ENCODE measurements around the gene TRIP10. TPM values are rescaled to one million over a fixed set of nuclear protein-coding genes. Genes with fewer than 3 reads are reported as not detected.
A peak's percentile ranks its signal among the peaks of the same experiment; 100 is the strongest.

TRIP10 gene
- total and polyA plus RNA-seq, 10 of the 15 experiments (the other 5 are each of a cell fraction or from before 2014, with no cell fraction given): 0.79 to 54.5 (median 32.5) TPM

GRCh38 chr19:6794686-6795431, 55.4 kb downstream of the TRIP10 start:
- Histone ChIP-seq H4K20me1 (ENCODE audit: control insufficient read depth, insufficient read depth) (peaks cover 3% of the 10 kb centered on the region; the same call in 1 of the 2 replicates), H3K79me2 (ENCODE audit: control insufficient read depth, insufficient read depth, low read length) (peaks cover 62% of the 10 kb centered on the region), H3K27me3 (replicated peaks in 1 of 2; ENCODE audit: control insufficient read depth in 2 of 2, insufficient read depth in 2 of 2, low read length in 1 of 2) (no peaks in the 10 kb centered on the region), H3K36me3 (ENCODE audit: control insufficient read depth in 2 of 2, insufficient read depth in 2 of 2, low read length in 1 of 2) (peaks cover 5 to 6% of the 10 kb centered on the region in 2 experiments; a peak in 3 of 4 replicates), H3K27ac (ENCODE audit: control insufficient read depth, insufficient read depth) (no peak overlapping the region), H2AFZ (ENCODE audit: control insufficient read depth, low read depth, low read length) (no peak overlapping the region), H3K4me2 (ENCODE audit: control insufficient read depth, insufficient read depth) (no peak overlapping the region), H3K4me1 (ENCODE audit: control insufficient read depth, insufficient read depth, low read length) (peaks cover 5% of the 10 kb centered on the region; the same call in 1 of the 2 replicates), H3K9me3 (replicated peaks; ENCODE audit: control insufficient read depth, insufficient read depth, low read length) (peaks cover 2% of the 10 kb centered on the region; the same call in 1 of the 3 replicates), H3K9ac (ENCODE audit: control insufficient read depth, insufficient read depth, low read length) (no peak overlapping the region), H3K4me3 (no peak overlapping the region)
- ChIA-PET CTCF (no interaction called here), POLR2A (interaction anchor here (0.5 kb wide), 1 partner anchor 290 kb away, joined by 3 read pairs; no protein-coding TSS in a partner anchor), RAD21 (ENCODE audit: unreplicated experiment) (interaction anchor here (1.0 kb wide), 1 partner anchor 21 kb away, joined by 3 read pairs; no protein-coding TSS in a partner anchor), SMC1A (ENCODE audit: uncharacterized antibody, unreplicated experiment) (interaction anchor here (0.8 kb wide), 1 partner anchor 16 kb away, joined by 3 read pairs; no protein-coding TSS in a partner anchor)
- TF ChIP-seq MAX (IDR thresholded peaks at IDR 0.05; ENCODE audit: low read depth, low read length) (no peak), POLR2AphosphoS2 (IDR thresholded peaks at IDR 0.05; ENCODE audit: low read depth, low read length) (no peak), CBX5 (IDR thresholded peaks at IDR 0.05; ENCODE audit: low read depth) (no peak), SIX5 (IDR thresholded peaks at IDR 0.05; ENCODE audit: low read depth, low read length, severe bottlenecking) (peak; percentile 26), CHD1 (IDR thresholded peaks at IDR 0.05; ENCODE audit: low read depth, low read length) (no peak), YY1 (IDR thresholded peaks at IDR 0.05; ENCODE audit: low read depth, low read length) (peak; percentile 48)
- no peak for FAIRE-seq
- intact Hi-C loops (cut with micrococcal nuclease; ENCODE audit: unreplicated experiment) (no loop called here), in situ Hi-C loops (cut with MboI) (no loop called here)
- BruUV-seq (replicated peaks): TSS peak; percentile 10
- DNase-seq (ENCODE audit: low read depth, low spot score): no peak
- ATAC-seq: no peak
- WGBS (ENCODE audit: insufficient coverage, insufficient replicate concordance, low lambda C conversion rate, missing lambda C conversion rate): 98% methylated on average over 13 of the region's 13 CpGs

Data from GM12878 (cell line).